BJ (cell line): Measurements from ENCODE around the gene CSNK1E. TPM values are rescaled to one million over a fixed set of nuclear protein-coding genes. Genes with fewer than 3 reads are reported as not detected.
A peak's percentile ranks its signal among the peaks of the same experiment; 100 is the strongest.

ENCODE experiments used
- CTCF ChIA-PET: fragments of 350-600 bp; formaldehyde crosslinking; extraction: SDS; loops from one replicate; lab custom pipeline; 2021; ENCODE audit warnings: antibody characterized with exemption, inconsistent platforms; lab: Yijun Ruan, JAX
- POLR2A ChIA-PET: fragments of 300-600 bp; sonication (Branson Sonifier 250); formaldehyde crosslinking; extraction: SDS; loops from one replicate; lab custom pipeline; 2021; ENCODE audit warnings: antibody characterized with exemption; lab: Charles Lee
- DNase-seq: peaks from one replicate; pipeline ENCODE4 v3.0.0-alpha.2; 2011; ENCODE audit warnings: low read depth
- H3K27me3 ChIP-seq: 2 replicates; pipeline ENCODE4 v1.6.0; 2011; ENCODE audit warnings: low read length; ENCODE audit not compliant: control insufficient read depth, insufficient read depth
- H3K36me3 ChIP-seq: 2 replicates; pipeline ENCODE4 v1.5.1; 2011; ENCODE audit warnings: low read length; ENCODE audit not compliant: control insufficient read depth, insufficient read depth
- H3K4me3 ChIP-seq: 2 replicates; pipeline ENCODE4 v1.5.1; 2011; ENCODE audit warnings: low read depth, mild to moderate bottlenecking, control low read depth, low read length
- polyA plus RNA-seq: library from polyadenylated mRNA; depleted of rRNA; stranded (reverse); fragments of >200 nt; gene quantifications from 2 replicates; pipeline ENCODE4 v1.2.3, GENCODE V29; 2011
- TF ChIP-seq, protein P1 (sequence below): IDR thresholded peaks from 2 replicates; pipeline ENCODE4 v1.5.1; 2011; ENCODE audit warnings: low read depth, mild to moderate bottlenecking, control low read depth, inconsistent platforms, low read length, moderate library complexity; ENCODE audit not compliant: insufficient read depth

CSNK1E gene
- polyA plus RNA-seq, 1 experiment = 183 TPM

DNA sequence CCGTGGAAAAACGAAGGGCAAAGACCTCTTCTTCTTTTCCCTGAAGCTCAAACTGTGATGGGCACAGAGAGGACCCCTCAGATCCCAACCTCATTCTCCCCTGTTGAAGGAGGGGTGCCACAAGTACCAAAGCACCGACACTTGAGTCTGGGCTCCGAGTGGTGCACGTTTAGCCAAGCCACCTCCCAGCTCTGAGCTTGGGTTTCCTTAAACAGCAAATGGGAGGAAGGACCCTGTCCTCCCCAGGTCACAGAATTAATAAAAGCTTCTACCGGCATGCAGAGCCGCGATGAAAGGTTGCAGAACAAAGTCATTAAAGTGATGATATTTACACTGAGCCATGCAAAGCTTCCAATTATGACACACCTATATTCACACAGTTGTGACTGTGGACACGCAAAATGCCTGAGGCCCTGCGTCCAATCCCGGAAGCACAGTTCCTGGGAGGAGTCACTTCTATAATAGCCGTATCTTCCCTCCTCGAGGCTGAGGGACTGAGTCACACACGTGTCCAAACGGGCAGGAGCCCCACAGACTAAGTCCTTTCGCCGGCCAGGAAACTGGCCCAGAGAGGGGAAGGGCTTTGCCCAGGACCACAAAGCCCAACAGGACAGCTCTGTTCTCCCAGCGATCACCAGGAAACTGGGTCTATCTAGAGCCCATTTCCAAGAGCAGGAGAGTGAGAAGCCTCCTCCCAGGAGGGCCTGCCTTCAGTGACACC is 922 bp upstream of the CSNK1E start:
- TF ChIP-seq, protein P1, sequence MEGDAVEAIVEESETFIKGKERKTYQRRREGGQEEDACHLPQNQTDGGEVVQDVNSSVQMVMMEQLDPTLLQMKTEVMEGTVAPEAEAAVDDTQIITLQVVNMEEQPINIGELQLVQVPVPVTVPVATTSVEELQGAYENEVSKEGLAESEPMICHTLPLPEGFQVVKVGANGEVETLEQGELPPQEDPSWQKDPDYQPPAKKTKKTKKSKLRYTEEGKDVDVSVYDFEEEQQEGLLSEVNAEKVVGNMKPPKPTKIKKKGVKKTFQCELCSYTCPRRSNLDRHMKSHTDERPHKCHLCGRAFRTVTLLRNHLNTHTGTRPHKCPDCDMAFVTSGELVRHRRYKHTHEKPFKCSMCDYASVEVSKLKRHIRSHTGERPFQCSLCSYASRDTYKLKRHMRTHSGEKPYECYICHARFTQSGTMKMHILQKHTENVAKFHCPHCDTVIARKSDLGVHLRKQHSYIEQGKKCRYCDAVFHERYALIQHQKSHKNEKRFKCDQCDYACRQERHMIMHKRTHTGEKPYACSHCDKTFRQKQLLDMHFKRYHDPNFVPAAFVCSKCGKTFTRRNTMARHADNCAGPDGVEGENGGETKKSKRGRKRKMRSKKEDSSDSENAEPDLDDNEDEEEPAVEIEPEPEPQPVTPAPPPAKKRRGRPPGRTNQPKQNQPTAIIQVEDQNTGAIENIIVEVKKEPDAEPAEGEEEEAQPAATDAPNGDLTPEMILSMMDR = no peak
- ChIA-PET CTCF (interaction anchor here (1.2 to 1.9 kb wide), 3 partner anchors 14 to 204 kb away, joined by 4 to 5 read pairs (median 4); no protein-coding TSS in a partner anchor), POLR2A (interaction anchor here (0.7 kb wide), 1 partner anchor 9 kb away, joined by 3 read pairs; no protein-coding TSS in a partner anchor)
- peak; percentile 75 for DNase-seq
- Histone ChIP-seq H3K27me3 (no peaks in the 10 kb centered on the region), H3K4me3 (peak overlapping the region; percentile 45), H3K36me3 (peaks cover 3% of the 10 kb centered on the region; the same call in 1 of the 2 replicates)

DNA sequence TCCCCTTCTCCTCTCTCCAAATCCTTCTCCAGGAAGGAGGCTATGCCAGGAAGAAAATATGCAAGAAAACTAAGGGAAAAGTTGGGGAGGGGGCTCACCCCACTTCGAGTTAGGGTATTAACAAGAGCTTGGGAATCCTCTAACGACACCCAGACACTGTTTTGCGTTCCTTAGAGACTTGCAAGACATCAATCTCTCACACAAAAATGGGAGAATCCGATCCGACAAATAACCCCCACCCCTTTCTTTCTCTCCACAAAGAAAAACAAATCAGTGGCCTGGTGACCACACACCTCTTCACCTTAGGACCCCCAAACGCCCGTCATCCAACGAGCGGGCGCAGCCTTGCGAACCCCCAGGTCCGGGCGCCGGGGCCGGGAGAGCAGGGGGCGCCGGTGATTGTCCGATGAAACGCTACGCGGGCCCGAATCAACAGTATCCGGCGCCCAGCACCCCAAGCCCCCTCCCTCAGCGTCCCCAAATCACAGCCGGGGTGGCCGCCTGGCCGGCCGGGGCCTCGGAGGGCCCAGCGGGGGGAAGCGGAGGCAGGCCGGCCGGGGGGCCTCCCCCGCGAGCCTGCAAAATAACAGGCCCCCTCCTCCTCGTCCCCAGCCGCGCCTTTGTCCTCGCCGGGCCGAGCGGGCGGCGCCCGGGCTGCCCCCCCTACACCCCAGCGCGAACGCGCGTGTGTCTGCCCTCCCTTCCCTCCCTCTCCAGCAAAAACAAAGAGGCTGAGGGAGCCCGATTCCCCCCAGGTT is 690 bp downstream of the CSNK1E start:
- Histone ChIP-seq H3K27me3 (no peaks in the 10 kb centered on the region), H3K4me3 (peak overlapping the region; percentile 84), H3K36me3 (peaks cover 5% of the 10 kb centered on the region)
- CTCF ChIA-PET = interaction anchor here (1.9 kb wide), 1 partner anchor 16 kb away, joined by 5 read pairs; no protein-coding TSS in a partner anchor
- TF ChIP-seq, protein P1 = no peak
- POLR2A ChIA-PET = no interaction called here
- DNase-seq = no peak

DNA sequence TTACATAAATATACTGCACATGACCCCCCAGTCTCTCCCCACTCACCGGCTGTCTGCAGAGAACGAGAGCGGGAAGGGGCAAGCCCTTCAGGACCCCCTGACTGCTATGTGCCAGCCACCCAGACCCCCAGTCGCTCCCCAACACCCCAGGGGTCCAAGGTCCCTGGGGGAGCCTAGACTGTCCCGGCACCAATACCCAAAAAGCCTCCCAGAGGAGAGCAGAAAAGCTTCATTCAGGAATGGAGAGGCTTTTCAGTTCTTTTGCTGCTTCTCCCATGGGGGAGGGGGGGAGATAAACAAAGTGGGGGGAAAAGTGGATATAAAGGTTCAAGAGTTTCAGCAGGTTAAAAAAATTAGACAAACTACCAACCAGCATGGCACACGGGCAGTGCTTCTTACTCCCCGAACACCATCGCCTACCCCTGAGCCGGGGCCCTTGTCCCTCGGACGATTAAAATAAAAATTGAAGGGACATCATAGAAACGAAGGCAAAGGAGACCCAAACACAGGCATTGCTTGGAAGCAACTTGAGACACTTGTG is 1.3 kb downstream of the CSNK1E start:
- peaks cover 11% of the 10 kb centered on the region for H3K36me3 ChIP-seq
- TF ChIP-seq, protein P1 = no peak
- DNase-seq = no peak
- ChIA-PET CTCF (interaction anchor here (0.8 kb wide), 1 partner anchor 247 kb away, joined by 3 read pairs; no protein-coding TSS in a partner anchor), POLR2A (interaction anchor here (0.6 kb wide), 1 partner anchor 31 kb away, joined by 13 read pairs; no protein-coding TSS in a partner anchor)
- no peaks in the 10 kb centered on the region for H3K27me3 ChIP-seq
- H3K4me3 ChIP-seq = peak overlapping the region; percentile 84

DNA sequence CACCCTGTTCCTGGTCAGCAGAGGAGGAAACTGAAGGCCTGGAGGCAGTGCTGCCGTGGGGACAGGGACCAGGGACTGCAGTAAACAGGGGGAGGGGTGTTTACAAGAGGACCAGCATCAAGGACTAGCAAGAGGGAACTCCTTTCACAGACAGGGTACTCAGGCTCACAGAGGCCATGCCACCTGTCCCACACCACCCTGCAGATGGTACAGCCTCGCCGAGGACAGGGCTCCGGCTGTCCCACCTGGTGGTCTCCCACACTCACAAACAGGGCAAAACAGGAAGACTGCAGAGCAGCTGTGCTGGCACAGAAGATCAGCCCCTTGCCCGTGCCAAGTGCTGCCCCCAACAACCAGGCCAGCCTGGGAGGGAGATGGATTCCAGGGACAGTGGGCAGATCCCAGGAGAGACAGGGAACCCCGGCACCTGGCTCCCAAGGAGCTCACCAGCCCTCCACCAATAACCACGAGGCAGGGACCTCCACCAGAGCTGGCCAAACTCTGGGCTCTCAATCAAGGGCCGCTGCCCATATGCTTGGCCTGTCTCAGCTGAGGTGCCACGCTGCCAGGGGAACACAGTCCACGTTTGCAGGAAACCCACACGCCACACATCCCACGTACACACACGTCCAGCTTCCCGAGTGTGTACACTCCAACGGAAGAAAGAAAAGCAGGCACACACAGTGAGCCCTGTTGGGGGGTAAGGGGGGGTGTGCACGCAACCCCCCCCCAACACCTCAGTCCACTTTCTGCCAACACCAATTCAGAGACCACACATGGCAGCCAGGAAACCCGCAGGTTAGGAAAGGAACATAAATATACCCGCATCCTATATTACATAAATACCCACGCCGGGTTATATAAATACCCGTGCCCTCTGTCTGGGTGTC is 2.1 kb downstream of the CSNK1E start:
- TF ChIP-seq, protein P1 = no peak
- DNase-seq = no peak
- ChIA-PET CTCF (interaction anchor here (0.7 to 2.0 kb wide), 3 partner anchors 53 to 246 kb away, joined by 3 to 9 read pairs (median 3); no protein-coding TSS in a partner anchor), POLR2A (interaction anchor here (0.6 kb wide), 1 partner anchor 31 kb away, joined by 13 read pairs; no protein-coding TSS in a partner anchor)
- peaks cover 17% of the 10 kb centered on the region for H3K36me3 ChIP-seq
- peak overlapping the region; percentile 84 for H3K4me3 ChIP-seq
- H3K27me3 ChIP-seq = no peaks in the 10 kb centered on the region
